G401 (cell line): ENCODE measurements around the gene TBL1Y. TPM values are rescaled to one million over a fixed set of nuclear protein-coding genes. Genes with fewer than 3 reads are reported as not detected.
A peak's percentile ranks its signal among the peaks of the same experiment; 100 is the strongest.
"Not testable (repeated sequence)": the region's sequence is repeated elsewhere in the genome, so short reads cannot be mapped to it uniquely, and the experiment has no call there.

Experiments used
- DNase-seq: peaks from one replicate; pipeline ENCODE4 v3.0.0-alpha.2; 2015; ENCODE audit warnings: low spot score
- in situ Hi-C: cut with HindIII; loops from 2 replicates; pipeline ENCODE4 v1.10.0; 2016; ENCODE audit warnings: low sequenced_read_pairs, mixed read lengths
- total RNA-seq: library from RNA; depleted of rRNA; stranded (reverse); fragments of >200 nt; shearing (Covaris generic); gene quantifications from 2 replicates; pipeline ENCODE4 v1.2.3, GENCODE V29; 2014

TBL1Y gene
- total RNA-seq, 1 experiment from 2014 or later, result not detected

DNA sequence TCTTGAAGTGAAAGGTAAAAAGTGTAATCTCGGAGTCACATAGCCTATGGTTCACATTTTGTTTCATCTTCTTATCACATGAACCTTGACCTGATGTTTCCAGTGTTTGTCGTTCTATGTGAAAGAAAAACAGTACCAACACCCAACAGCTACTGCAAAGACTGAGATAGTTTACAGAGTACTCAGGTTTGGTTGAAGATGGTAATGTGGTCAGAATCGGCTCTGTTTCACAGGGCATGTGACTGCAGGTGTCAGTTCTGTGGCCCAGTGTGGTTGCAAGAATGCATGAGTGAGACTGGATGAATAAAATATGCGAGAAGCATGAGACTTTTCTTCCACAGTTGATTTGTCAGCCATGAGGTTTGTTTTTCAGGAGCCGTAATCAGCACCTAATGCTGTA lies 130.2 kb downstream of the TBL1Y start:
- no peak for DNase-seq
- in situ Hi-C loops, result no loop called here

GRCh38 chrY:7041983-7042382 lies 131.5 kb downstream of the TBL1Y start:
- DNase-seq, result no peak
- in situ Hi-C loops, result no loop called here

- in situ Hi-C loops, result not testable (repeated sequence)
These were observed 142.0 kb downstream of the TBL1Y start for GRCh38 chrY:7052461-7052860.

DNA sequence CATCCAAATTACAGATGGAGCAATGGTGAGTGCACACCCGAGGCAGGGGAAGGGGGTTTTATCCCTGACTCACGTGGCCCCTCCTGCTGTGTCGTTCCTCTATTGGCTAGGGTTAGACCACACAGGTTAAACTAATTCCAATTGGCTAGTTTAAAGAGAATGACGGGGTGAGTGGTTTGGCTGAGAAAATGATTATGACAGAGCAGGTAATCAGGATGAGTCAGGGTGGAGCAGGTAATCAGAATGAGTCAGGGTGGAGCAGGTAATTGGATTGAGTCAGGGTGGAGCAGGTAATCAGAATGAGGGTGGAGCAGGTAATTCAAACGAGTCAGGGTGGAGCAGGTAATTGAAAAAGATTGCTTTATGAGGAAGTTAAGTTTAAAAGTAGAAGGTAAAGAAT lies 146.4 kb downstream of the TBL1Y start:
- in situ Hi-C loops, result no loop called here
- DNase-seq, result no peak

More at GRCh38 chrY:7052461-7052860, 142.0 kb downstream of the TBL1Y start:
- not testable (repeated sequence) for DNase-seq

DNA sequence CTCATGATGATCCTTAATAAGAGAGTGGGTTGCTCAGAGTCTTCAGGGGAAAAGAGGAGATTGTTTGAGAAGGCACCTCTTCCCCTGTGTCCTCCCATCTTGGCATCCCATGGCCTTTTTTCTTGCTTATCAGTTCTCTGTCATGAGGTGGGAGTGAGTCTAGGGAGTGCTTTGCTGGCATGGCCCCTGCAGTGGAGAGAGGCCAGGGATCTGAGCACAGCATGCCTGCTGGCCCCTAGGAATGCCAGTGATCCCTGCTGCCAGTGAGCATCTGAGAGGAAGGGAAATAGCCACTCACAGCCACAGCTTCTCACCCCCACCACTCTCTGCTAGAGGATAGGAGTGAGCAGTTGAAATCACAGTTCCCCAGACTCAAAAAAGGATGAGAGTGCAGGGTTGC lies 168.2 kb downstream of the TBL1Y start:
- no peak for DNase-seq
- in situ Hi-C loops, result no loop called here

GRCh38 chrY:7080548-7080947 lies 170.1 kb downstream of the TBL1Y start:
- DNase-seq, in situ Hi-C loops: not testable (repeated sequence)

GRCh38 chrY:7085606-7086005 lies 175.1 kb downstream of the TBL1Y start:
- DNase-seq, result peak; percentile 53

GRCh38 chrY:7092836-7093235 lies 182.3 kb downstream of the TBL1Y start:
- DNase-seq, result peak; percentile 62
- in situ Hi-C loops, result no loop called here

More at GRCh38 chrY:7085606-7086005, 175.1 kb downstream of the TBL1Y start:
- in situ Hi-C loops, result no loop called here

- DNase-seq, result no peak
- in situ Hi-C loops, result no loop called here
These were observed 183.9 kb downstream of the TBL1Y start for GRCh38 chrY:7094365-7094764.

DNA sequence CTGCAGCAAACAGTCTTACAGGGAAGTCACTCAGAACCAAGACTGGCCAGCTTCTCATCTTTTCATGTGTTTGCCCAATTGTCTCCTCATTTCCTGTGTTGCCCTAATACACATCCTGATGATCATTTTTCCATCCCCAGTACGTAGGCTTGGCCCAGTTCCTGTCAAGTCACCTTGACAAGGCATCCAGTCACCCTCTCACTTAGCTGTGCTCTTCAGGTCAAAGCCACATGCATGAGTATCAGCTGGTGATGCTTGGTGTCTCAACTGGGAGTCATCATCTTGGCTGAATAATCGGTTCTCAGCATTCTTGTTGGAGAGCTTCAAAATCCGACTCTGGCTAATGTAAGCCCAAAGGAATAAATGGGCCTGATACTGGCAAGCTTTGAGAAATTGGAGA lies 186.5 kb downstream of the TBL1Y start:
- in situ Hi-C loops, result no loop called here
- no peak for DNase-seq

GRCh38 chrY:7099742-7100141 lies 189.2 kb downstream of the TBL1Y start:
- in situ Hi-C loops, result no loop called here

DNA sequence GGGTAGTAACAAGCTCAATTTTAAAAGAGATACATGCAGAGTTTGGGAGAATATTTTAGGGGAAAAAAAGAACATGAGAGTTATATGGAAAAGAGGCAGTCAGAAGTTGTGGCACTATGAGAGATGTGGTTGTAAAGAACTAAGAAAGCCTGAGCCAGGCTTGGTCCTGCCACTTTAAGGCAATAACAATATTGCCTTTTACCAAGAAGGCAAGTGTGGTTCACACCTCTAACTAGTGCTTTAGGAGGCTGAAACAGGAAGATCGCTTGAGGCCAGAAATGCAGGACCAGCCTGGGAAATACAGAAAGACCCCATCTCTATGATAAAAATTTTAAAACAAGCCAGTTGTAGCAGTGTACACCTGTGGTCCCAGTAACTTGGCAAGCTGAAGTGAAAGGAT lies 192.2 kb downstream of the TBL1Y start:
- no peak for DNase-seq
- in situ Hi-C loops, result no loop called here

More at GRCh38 chrY:7099742-7100141, 189.2 kb downstream of the TBL1Y start:
- DNase-seq, result no peak

GRCh38 chrY:7107179-7107578 lies 196.7 kb downstream of the TBL1Y start:
- in situ Hi-C loops, result no loop called here
- no peak for DNase-seq

DNA sequence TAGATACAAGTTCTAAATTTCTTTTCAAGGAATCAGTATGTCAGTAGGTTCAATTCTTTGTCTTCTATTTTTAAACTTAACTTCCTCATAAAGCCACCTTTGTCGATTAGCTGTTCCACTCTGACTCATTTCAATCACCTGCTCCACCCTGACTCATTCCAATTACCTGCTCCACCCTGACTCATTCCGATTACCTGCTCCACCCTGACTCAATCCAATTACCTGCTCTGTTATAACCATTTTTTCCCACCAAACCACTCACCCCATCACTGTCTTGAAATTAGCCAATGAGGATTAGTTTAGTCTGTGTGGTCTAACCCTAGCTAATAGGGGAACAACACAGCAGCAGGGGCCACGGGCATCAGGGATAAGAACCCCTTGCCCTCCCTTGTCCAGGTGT lies 199.6 kb downstream of the TBL1Y start:
- no peak for DNase-seq
- in situ Hi-C loops, result no loop called here

- in situ Hi-C loops, result no loop called here
- DNase-seq, result no peak
These were observed 205.4 kb downstream of the TBL1Y start for GRCh38 chrY:7115871-7116270.

- DNase-seq, result no peak
- in situ Hi-C loops, result no loop called here
These were observed 211.7 kb downstream of the TBL1Y start for GRCh38 chrY:7122202-7122601.

DNA sequence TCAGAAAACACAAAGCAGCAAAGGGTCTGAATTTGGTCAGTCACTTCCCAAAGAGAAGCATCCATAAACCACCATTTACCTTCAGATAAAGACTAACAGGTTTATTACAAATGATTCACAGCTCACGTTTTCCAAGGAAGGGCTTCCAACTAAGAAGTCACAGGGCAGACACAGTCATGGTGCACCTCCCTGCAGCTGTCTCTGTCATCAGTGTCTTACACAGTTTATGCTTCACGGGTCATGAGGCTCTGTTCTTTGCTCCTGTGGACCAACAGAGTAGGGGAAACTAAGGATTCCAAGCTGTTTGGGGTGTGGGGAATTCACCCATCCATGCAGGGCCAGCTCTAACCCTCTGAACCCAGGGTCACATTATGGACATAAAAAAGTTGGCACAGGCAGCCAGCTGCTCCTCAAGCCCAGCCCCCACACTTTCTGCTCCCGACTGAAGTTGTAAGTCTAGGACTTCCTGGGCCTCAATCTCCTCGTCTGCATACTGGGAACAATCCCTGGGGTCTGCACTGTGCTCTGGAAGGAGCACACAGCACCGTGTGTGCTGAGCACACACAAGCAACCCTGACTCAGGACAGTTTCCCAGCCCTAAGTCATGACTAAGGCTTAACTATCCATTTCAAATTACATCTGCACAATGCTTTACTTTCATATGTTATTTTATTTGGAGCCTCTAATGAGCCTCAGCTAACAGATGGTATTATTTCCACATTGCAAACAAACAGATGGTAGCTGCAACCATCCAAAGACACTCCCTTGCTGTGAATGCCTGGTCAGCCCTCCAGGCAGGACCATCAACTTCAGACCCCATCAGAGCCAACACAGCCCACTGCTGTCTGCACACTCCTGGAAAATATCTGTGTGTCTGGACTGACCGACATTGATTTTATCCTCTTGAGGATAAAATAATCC lies 214.9 kb downstream of the TBL1Y start:
- peak; percentile 65 for DNase-seq
- in situ Hi-C loops, result no loop called here

DNA sequence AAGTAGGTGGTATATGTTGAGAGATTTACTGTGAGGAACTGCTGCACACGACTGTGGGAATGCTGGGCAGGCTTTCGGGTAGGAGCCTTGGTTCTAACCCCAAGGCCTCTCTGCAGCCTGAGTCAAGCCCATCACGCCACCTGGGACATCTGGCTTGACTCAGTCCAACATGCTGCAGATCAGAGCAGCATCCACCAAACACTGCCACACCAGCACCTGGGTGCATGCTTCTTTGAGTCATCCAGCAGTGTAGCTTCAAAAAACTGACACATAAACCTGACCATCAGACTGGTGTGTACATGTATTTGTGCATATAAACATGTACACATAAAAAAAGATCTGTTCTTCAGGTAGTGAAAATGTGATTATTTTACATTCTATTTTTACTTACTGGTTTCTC lies 217.7 kb downstream of the TBL1Y start:
- DNase-seq, result no peak
- in situ Hi-C loops, result no loop called here
